ENCODE measurements around the gene SMIM34. TPM values are rescaled to one million over a fixed set of nuclear protein-coding genes. Genes with fewer than 3 reads are reported as not detected.
"Not testable (repeated sequence)": the region's sequence is repeated elsewhere in the genome, so short reads cannot be mapped to it uniquely, and the experiment has no call there.

SMIM34 gene
- total RNA-seq, 5 donors from 2014 or later (not counting 1 experiment from before 2014, with no cell fraction given), result not detected

DNA sequence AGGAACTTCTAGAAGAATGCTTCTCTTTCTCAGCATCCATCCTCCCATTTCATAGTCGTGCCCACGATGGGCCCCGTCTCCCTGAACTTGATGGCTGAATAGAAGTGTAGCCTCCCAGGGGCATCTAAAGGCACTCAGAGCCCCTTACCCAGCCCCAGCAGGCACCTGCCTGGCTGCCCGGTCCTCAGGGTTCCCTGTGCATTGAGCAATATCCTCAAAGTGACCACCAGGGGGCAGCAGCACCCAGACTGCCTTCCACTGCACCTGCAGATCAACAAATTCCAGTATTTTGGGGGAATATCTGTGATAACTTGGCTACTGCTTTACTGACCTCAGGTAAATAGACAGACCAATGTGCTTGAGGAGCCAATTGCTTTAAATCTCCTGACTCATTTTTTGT, 19.7 kb upstream of the SMIM34 start:
- not testable (repeated sequence) for H3K9me3 Mint-ChIP-seq, H3K4me1 Mint-ChIP-seq

DNA sequence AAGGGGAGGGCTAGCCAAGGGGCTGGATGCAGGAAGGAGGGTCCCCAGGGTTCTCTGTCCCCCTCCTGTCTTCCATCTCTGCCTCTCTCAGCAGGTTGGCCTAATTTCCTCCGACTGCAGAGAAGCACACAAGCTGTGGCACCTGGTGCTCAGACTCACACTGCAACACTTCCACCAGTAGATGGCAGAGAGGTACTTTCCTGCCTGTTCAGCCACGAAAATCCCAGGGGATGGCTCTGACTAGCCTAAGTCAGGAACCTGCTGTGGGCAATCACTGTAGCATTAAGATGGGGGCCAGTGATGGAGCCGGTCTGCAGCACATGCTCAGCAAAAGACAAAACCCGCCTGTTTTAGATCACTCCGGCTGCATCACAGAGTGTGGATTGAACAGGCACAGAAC, 6.0 kb upstream of the SMIM34 start:
- DNase-seq; H3K4me1 ChIP-seq (ENCODE audit: control insufficient read depth in 1 of 2, extremely low read depth in 1 of 2, insufficient read depth in 2 of 2, low read length in 2 of 2); H3K4me3 ChIP-seq (ENCODE audit: control insufficient read depth in 1 of 2, extremely low read depth in 1 of 2, low read length in 1 of 2); CTCF ChIA-PET; H3K4me3 Mint-ChIP-seq; H3K36me3 Mint-ChIP-seq; H3K27me3 ChIP-seq (replicated peaks in 1 of 2; ENCODE audit: control insufficient read depth in 2 of 2, extremely low read depth in 1 of 2, insufficient read depth in 2 of 2, low read length in 1 of 2); H3K9me3 Mint-ChIP-seq; H3K27ac Mint-ChIP-seq; H3K9me3 ChIP-seq; ATAC-seq (replicated peaks in 1 of 4); H3K36me3 ChIP-seq (ENCODE audit: control insufficient read depth in 2 of 2, extremely low read depth in 1 of 2, insufficient read depth in 1 of 2, low read length in 1 of 2); H3K27ac ChIP-seq (ENCODE audit: low read length); H3K27me3 Mint-ChIP-seq; H3K4me1 Mint-ChIP-seq; POLR2A ChIA-PET: not testable (repeated sequence)
- WGBS (ENCODE audit: insufficient coverage), result no CpG with 5 or more reads among the region's 5 CpGs

More for the DNA sequence above, 19.7 kb upstream of the SMIM34 start:
- ATAC-seq (replicated peaks in 1 of 4), result peak in 2 of 4 experiments; percentile 55 to 56
- H3K4me3 Mint-ChIP-seq; H3K4me3 ChIP-seq (ENCODE audit: control insufficient read depth in 1 of 2, extremely low read depth in 1 of 2, low read length in 1 of 2); H3K27me3 ChIP-seq (replicated peaks in 1 of 2; ENCODE audit: control insufficient read depth in 2 of 2, extremely low read depth in 1 of 2, insufficient read depth in 2 of 2, low read length in 1 of 2); H3K27ac Mint-ChIP-seq; DNase-seq; POLR2A ChIA-PET; H3K27ac ChIP-seq (ENCODE audit: low read length); H3K4me1 ChIP-seq (ENCODE audit: control insufficient read depth in 1 of 2, extremely low read depth in 1 of 2, insufficient read depth in 2 of 2, low read length in 2 of 2); H3K27me3 Mint-ChIP-seq; H3K36me3 ChIP-seq (ENCODE audit: control insufficient read depth in 2 of 2, extremely low read depth in 1 of 2, insufficient read depth in 1 of 2, low read length in 1 of 2); H3K9me3 ChIP-seq; CTCF ChIA-PET; H3K36me3 Mint-ChIP-seq: not testable (repeated sequence)
- WGBS (ENCODE audit: insufficient coverage), result no CpG with 5 or more reads among the region's 4 CpGs

DNA sequence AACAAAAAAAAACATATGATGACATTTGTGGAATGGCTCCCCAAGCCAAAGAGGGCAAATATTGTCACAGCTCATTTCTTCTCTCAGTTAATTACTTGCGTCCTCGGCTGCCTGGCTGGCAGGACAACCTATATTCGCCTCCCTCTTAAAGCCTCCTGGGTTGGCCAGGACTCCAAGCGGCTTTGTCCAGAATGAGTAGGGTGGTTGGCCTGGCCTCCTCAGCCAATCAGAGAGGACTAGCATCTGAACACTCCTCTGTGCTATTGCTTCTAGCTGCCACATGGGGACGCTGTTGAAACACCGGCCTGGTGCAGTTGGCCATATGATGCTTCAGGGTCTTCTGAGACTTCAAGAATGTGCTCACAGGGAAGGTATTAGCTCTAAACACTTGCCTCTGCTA, 4.7 kb upstream of the SMIM34 start:
- DNase-seq; H3K27ac Mint-ChIP-seq; H3K4me3 ChIP-seq (ENCODE audit: control insufficient read depth in 1 of 2, extremely low read depth in 1 of 2, low read length in 1 of 2); H3K27me3 ChIP-seq (replicated peaks in 1 of 2; ENCODE audit: control insufficient read depth in 2 of 2, extremely low read depth in 1 of 2, insufficient read depth in 2 of 2, low read length in 1 of 2); H3K36me3 Mint-ChIP-seq; H3K36me3 ChIP-seq (ENCODE audit: control insufficient read depth in 2 of 2, extremely low read depth in 1 of 2, insufficient read depth in 1 of 2, low read length in 1 of 2); H3K4me3 Mint-ChIP-seq; H3K9me3 ChIP-seq; POLR2A ChIA-PET; H3K27ac ChIP-seq (ENCODE audit: low read length); H3K9me3 Mint-ChIP-seq; H3K4me1 ChIP-seq (ENCODE audit: control insufficient read depth in 1 of 2, extremely low read depth in 1 of 2, insufficient read depth in 2 of 2, low read length in 2 of 2); H3K4me1 Mint-ChIP-seq; CTCF ChIA-PET; ATAC-seq (replicated peaks in 1 of 4); H3K27me3 Mint-ChIP-seq: not testable (repeated sequence)
- no CpG with 5 or more reads among the region's 6 CpGs for WGBS (ENCODE audit: insufficient coverage)

DNA sequence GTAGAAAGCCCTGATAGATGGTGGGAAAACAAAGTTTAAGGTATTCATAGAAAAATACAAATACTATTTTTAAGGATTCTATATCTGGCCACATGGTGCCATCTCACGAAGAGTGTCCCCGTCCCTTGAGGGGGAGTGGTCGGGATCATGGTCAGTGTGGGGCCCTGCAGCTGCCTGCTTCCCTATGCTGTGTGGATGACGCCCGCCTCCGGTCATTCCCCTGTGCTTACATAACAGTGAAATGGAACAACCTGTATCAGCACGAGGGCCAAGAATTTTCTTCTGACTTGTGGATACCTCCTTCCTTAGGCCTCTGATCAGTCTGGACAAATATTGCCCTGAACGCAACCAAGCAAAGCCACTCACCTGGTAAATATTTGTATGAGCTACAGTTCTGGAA, 3.6 kb upstream of the SMIM34 start:
- WGBS (ENCODE audit: insufficient coverage), result no CpG with 5 or more reads among the region's 8 CpGs
- H3K4me1 ChIP-seq (ENCODE audit: control insufficient read depth in 1 of 2, extremely low read depth in 1 of 2, insufficient read depth in 2 of 2, low read length in 2 of 2); H3K27ac ChIP-seq (ENCODE audit: low read length); H3K4me3 Mint-ChIP-seq; H3K36me3 ChIP-seq (ENCODE audit: control insufficient read depth in 2 of 2, extremely low read depth in 1 of 2, insufficient read depth in 1 of 2, low read length in 1 of 2); H3K9me3 Mint-ChIP-seq; H3K27ac Mint-ChIP-seq; POLR2A ChIA-PET; H3K36me3 Mint-ChIP-seq; DNase-seq; H3K9me3 ChIP-seq; H3K27me3 Mint-ChIP-seq; H3K27me3 ChIP-seq (replicated peaks in 1 of 2; ENCODE audit: control insufficient read depth in 2 of 2, extremely low read depth in 1 of 2, insufficient read depth in 2 of 2, low read length in 1 of 2); ATAC-seq (replicated peaks in 1 of 4); H3K4me1 Mint-ChIP-seq; H3K4me3 ChIP-seq (ENCODE audit: control insufficient read depth in 1 of 2, extremely low read depth in 1 of 2, low read length in 1 of 2); CTCF ChIA-PET: not testable (repeated sequence)

DNA sequence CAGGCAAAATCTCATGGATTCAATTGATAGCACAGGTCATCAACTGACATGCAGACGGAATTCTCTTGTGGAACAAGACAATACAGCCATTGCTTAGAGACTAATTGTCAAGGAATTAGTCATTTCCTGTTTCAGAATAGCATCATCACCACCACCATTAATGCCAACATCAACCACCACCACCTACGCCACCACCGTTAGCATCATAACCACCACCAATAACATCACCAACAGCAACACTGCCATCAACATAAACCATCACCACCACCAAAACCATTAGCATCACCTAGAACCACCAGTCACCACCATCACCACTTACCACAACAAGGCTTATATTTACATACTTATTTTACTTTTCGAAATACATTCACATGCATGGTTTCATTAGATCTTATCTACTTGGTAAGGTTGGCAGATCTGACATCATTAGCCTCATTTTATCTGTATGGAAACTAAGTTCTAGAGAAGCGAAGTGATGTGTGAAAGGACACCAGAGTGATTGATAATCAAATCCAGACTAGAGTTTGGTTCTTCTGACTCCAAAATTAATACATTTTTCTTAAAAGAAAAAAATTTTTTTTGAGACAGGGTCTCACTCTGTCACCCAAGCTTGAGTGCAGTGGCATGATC, 6.2 kb downstream of the SMIM34 start:
- H3K4me3 Mint-ChIP-seq; H3K4me1 ChIP-seq (ENCODE audit: control insufficient read depth in 1 of 2, extremely low read depth in 1 of 2, insufficient read depth in 2 of 2, low read length in 2 of 2); H3K27me3 Mint-ChIP-seq; CTCF ChIA-PET; ATAC-seq (replicated peaks in 1 of 4); DNase-seq; H3K27me3 ChIP-seq (replicated peaks in 1 of 2; ENCODE audit: control insufficient read depth in 2 of 2, extremely low read depth in 1 of 2, insufficient read depth in 2 of 2, low read length in 1 of 2); H3K4me1 Mint-ChIP-seq; H3K36me3 ChIP-seq (ENCODE audit: control insufficient read depth in 2 of 2, extremely low read depth in 1 of 2, insufficient read depth in 1 of 2, low read length in 1 of 2); H3K27ac ChIP-seq (ENCODE audit: low read length); H3K9me3 ChIP-seq; H3K9me3 Mint-ChIP-seq; H3K27ac Mint-ChIP-seq; H3K4me3 ChIP-seq (ENCODE audit: control insufficient read depth in 1 of 2, extremely low read depth in 1 of 2, low read length in 1 of 2); POLR2A ChIA-PET; H3K36me3 Mint-ChIP-seq: not testable (repeated sequence)
- WGBS (ENCODE audit: insufficient coverage), result no CpG with 5 or more reads among the region's 5 CpGs

DNA sequence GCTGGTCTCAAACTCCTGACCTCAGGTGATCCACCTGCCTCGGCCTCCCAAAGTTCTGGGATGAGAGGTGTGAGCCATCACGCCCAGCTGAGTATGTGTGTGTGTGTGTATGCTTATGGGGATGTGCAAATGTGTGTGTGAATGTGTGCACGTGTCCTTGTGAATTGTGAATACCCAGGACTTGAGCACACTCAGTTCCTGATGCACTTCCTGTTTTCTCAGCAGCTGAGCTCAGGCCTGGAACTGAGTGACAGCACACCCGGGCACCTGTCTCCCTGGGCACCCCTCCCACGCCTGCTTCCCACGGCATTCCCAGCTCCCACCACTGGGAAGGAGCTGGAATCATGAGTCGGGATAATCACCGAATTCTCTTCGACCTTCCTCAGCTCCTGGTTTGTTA, 16.5 kb downstream of the SMIM34 start:
- H3K4me3 ChIP-seq (ENCODE audit: control insufficient read depth in 1 of 2, extremely low read depth in 1 of 2, low read length in 1 of 2); H3K4me1 Mint-ChIP-seq; H3K27ac Mint-ChIP-seq; CTCF ChIA-PET; DNase-seq; H3K36me3 Mint-ChIP-seq; H3K27ac ChIP-seq (ENCODE audit: low read length); POLR2A ChIA-PET; H3K4me3 Mint-ChIP-seq; H3K9me3 ChIP-seq; H3K36me3 ChIP-seq (ENCODE audit: control insufficient read depth in 2 of 2, extremely low read depth in 1 of 2, insufficient read depth in 1 of 2, low read length in 1 of 2); H3K4me1 ChIP-seq (ENCODE audit: control insufficient read depth in 1 of 2, extremely low read depth in 1 of 2, insufficient read depth in 2 of 2, low read length in 2 of 2); ATAC-seq (replicated peaks in 1 of 4); H3K9me3 Mint-ChIP-seq; H3K27me3 Mint-ChIP-seq; H3K27me3 ChIP-seq (replicated peaks in 1 of 2; ENCODE audit: control insufficient read depth in 2 of 2, extremely low read depth in 1 of 2, insufficient read depth in 2 of 2, low read length in 1 of 2): not testable (repeated sequence)
- WGBS (ENCODE audit: insufficient coverage), result no CpG with 5 or more reads among the region's 9 CpGs

DNA sequence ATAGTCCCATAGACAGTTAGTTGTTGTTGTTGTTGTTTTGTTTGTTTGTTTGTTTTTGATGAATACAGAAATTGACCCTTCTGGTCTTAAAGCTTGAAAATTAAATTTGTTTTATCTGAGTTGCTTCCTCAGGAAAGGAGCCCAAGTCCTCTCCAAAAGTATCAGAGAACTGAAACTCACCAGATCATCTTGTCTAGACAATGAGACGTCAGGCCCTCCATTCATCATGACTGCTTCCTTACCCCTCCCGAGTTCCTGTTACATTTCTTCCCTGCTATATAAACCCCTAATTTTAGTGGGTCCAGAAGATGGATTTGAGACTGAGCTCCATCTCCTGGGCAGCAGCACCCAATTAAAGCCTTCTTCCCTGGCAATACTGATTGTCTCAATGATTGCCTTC, 17.1 kb downstream of the SMIM34 start:
- H3K9me3 ChIP-seq; H3K4me3 ChIP-seq (ENCODE audit: control insufficient read depth in 1 of 2, extremely low read depth in 1 of 2, low read length in 1 of 2); CTCF ChIA-PET; H3K27ac ChIP-seq (ENCODE audit: low read length); H3K4me3 Mint-ChIP-seq; POLR2A ChIA-PET; H3K27me3 ChIP-seq (replicated peaks in 1 of 2; ENCODE audit: control insufficient read depth in 2 of 2, extremely low read depth in 1 of 2, insufficient read depth in 2 of 2, low read length in 1 of 2); H3K36me3 Mint-ChIP-seq; H3K27me3 Mint-ChIP-seq; H3K9me3 Mint-ChIP-seq; H3K27ac Mint-ChIP-seq; H3K36me3 ChIP-seq (ENCODE audit: control insufficient read depth in 2 of 2, extremely low read depth in 1 of 2, insufficient read depth in 1 of 2, low read length in 1 of 2); H3K4me1 Mint-ChIP-seq; H3K4me1 ChIP-seq (ENCODE audit: control insufficient read depth in 1 of 2, extremely low read depth in 1 of 2, insufficient read depth in 2 of 2, low read length in 2 of 2); ATAC-seq (replicated peaks in 1 of 4); DNase-seq: not testable (repeated sequence)
- no CpG with 5 or more reads among the region's 2 CpGs for WGBS (ENCODE audit: insufficient coverage)
